Panc1 (cell line): ENCODE results near the gene FEM1B. TPM values are rescaled to one million over a fixed set of nuclear protein-coding genes. Genes with fewer than 3 reads are reported as not detected.

ENCODE experiments used
- ATAC-seq: fragments of 200-7000 bp; cut with Tn5 transposase; 2 replicates; pipeline ENCODE4 v1.9.1; 2020; ENCODE audit warnings: mild to moderate bottlenecking, moderate library complexity
- BruUV-seq: library from RNA; stranded (reverse); fragments of 400-500 nt; replicated peaks from 2 replicates; lab custom pipeline; 2021; lab: Mats Ljungman, UMichigan
- CTCF ChIA-PET: fragments of 300-600 bp; sonication (Branson Sonifier 250); formaldehyde crosslinking; loops from one replicate; lab custom pipeline; 2022; ENCODE audit warnings: antibody characterized with exemption; lab: Charles Lee
- POLR2A ChIA-PET: fragments of 300-600 bp; sonication (Branson Sonifier 250); formaldehyde crosslinking; loops from one replicate; lab custom pipeline; 2022; ENCODE audit warnings: antibody characterized with exemption; lab: Charles Lee
- DNase-seq: peaks from one replicate; pipeline ENCODE4 v3.0.0-alpha.2; 2010; ENCODE audit warnings: low read depth, low spot score
- H3K27ac ChIP-seq: 2 replicates; pipeline ENCODE4 v1.5.1; 2011; ENCODE audit warnings: mild to moderate bottlenecking, low read length, inconsistent platforms
- H3K27me3 ChIP-seq: fragments of 200-500 bp; sonication (Bioruptor generic); 2 replicates; pipeline ENCODE4 v1.6.0; 2014; ENCODE audit warnings: low read length, inconsistent platforms; ENCODE audit not compliant: control insufficient read depth, insufficient read depth
- H3K36me3 ChIP-seq: fragments of 200-500 bp; sonication (Bioruptor generic); 2 replicates; pipeline ENCODE4 v1.5.1; 2014; ENCODE audit warnings: inconsistent platforms, mild to moderate bottlenecking, low read length, moderate library complexity; ENCODE audit not compliant: control insufficient read depth, insufficient read depth
- H3K4me1 ChIP-seq: 2 replicates; pipeline ENCODE4 v1.5.1; 2011; ENCODE audit warnings: inconsistent platforms, mild to moderate bottlenecking, low read length, moderate library complexity; ENCODE audit not compliant: control insufficient read depth, insufficient read depth
- H3K4me3 ChIP-seq, 2 experiments: 2 replicates each; pipeline ENCODE4 v1.5.1; 2011 to 2012; ENCODE audit warnings: low read depth in 2 of 2, low read length in 2 of 2, mild to moderate bottlenecking in 2 of 2, inconsistent platforms in 1 of 2, moderate library complexity in 1 of 2
- H3K9me3 ChIP-seq: fragments of 200-500 bp; sonication (Bioruptor generic); 2 replicates; pipeline ENCODE4 v1.5.1; 2014; ENCODE audit warnings: low read depth, mild to moderate bottlenecking, inconsistent platforms, low read length, moderate library complexity; ENCODE audit not compliant: control insufficient read depth, insufficient read depth
- POLR2AphosphoS5 ChIP-seq: IDR thresholded peaks from 2 replicates; pipeline ENCODE4 v1.6.1; 2012; ENCODE audit warnings: mild to moderate bottlenecking, low read depth, low read length, moderate library complexity
- SIN3A ChIP-seq: IDR thresholded peaks from 2 replicates; pipeline ENCODE4 v1.6.1; 2012; ENCODE audit warnings: low read depth, mild to moderate bottlenecking, low read length, moderate library complexity, borderline replicate concordance; ENCODE audit not compliant: insufficient read depth
- TCF7L2 ChIP-seq: IDR thresholded peaks from 2 replicates; pipeline ENCODE4 v1.6.1; 2011; ENCODE audit warnings: mild to moderate bottlenecking, low read depth, low read length, inconsistent platforms
- in situ Hi-C: cut with HindIII; loops from 2 replicates; pipeline ENCODE4 v1.10.0; 2016; ENCODE audit warnings: low sequenced_read_pairs, low pct_unique_long_range_greater_than_20kb
- intact Hi-C: fragments of 100-400 bp; cut with micrococcal nuclease; formaldehyde crosslinking; loops from one replicate; pipeline ENCODE4 v1.10.0; 2022; ENCODE audit not compliant: unreplicated experiment
- total RNA-seq: library from RNA; stranded (reverse); gene quantifications from one replicate; pipeline ENCODE4 v1.2.1, GENCODE V29; 2021; ENCODE audit not compliant: unreplicated experiment
- TF ChIP-seq, protein P1 (sequence below), 2 experiments: IDR thresholded peaks; 2 replicates each; pipeline ENCODE4 v1.6.1; 2011 to 2012; ENCODE audit warnings: low read depth in 2 of 2, control low read depth in 1 of 2, low read length in 1 of 2, mild to moderate bottlenecking in 1 of 2, moderate library complexity in 1 of 2; ENCODE audit not compliant: insufficient read depth in 1 of 2
- TF ChIP-seq, protein P2 (sequence below): fragments of 450-650 bp; IDR thresholded peaks from 2 replicates; pipeline ENCODE4 v1.5.1; 2017; ENCODE audit warnings: mild to moderate bottlenecking

FEM1B gene
- total RNA-seq, 1 experiment from 2014 or later: 34.8 TPM

DNA sequence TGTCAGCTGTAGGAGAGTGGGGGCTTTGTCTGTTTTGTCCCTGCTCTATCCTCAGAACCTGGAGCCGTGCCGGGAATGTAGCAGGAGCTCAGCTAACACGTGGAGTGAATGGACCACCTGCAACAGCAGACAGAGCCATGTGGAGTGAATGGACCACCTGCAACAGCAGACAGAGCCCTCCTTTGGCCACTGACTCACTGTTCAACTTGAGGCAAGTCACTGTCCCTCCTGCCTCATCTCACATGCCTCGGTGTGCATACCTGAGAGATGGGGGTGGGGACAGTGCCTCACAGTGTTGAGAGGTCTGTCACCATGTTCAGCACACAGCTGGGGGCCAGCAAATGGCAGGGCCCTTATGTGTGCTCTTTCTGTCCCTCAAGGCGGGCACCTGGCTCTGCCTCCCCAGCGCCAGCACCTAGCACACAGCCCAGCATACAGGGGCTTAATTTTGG, 27.9 kb downstream of the FEM1B start:
- POLR2A ChIA-PET: interaction anchor here (0.5 kb wide), 1 partner anchor 10 kb away, joined by 3 read pairs; no protein-coding TSS in a partner anchor
- no peak overlapping the region for H3K27ac ChIP-seq
- H3K9me3 ChIP-seq: no peaks in the 10 kb centered on the region
- in situ Hi-C loops: no loop called here
- TF ChIP-seq POLR2AphosphoS5: no peak
- TF ChIP-seq, protein P1, sequence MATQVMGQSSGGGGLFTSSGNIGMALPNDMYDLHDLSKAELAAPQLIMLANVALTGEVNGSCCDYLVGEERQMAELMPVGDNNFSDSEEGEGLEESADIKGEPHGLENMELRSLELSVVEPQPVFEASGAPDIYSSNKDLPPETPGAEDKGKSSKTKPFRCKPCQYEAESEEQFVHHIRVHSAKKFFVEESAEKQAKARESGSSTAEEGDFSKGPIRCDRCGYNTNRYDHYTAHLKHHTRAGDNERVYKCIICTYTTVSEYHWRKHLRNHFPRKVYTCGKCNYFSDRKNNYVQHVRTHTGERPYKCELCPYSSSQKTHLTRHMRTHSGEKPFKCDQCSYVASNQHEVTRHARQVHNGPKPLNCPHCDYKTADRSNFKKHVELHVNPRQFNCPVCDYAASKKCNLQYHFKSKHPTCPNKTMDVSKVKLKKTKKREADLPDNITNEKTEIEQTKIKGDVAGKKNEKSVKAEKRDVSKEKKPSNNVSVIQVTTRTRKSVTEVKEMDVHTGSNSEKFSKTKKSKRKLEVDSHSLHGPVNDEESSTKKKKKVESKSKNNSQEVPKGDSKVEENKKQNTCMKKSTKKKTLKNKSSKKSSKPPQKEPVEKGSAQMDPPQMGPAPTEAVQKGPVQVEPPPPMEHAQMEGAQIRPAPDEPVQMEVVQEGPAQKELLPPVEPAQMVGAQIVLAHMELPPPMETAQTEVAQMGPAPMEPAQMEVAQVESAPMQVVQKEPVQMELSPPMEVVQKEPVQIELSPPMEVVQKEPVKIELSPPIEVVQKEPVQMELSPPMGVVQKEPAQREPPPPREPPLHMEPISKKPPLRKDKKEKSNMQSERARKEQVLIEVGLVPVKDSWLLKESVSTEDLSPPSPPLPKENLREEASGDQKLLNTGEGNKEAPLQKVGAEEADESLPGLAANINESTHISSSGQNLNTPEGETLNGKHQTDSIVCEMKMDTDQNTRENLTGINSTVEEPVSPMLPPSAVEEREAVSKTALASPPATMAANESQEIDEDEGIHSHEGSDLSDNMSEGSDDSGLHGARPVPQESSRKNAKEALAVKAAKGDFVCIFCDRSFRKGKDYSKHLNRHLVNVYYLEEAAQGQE (IDR thresholded peaks at IDR 0.05; ENCODE audit: insufficient read depth in 1 of 2, low read depth in 2 of 2, low read length in 1 of 2): no peak
- TF ChIP-seq, protein P2, sequence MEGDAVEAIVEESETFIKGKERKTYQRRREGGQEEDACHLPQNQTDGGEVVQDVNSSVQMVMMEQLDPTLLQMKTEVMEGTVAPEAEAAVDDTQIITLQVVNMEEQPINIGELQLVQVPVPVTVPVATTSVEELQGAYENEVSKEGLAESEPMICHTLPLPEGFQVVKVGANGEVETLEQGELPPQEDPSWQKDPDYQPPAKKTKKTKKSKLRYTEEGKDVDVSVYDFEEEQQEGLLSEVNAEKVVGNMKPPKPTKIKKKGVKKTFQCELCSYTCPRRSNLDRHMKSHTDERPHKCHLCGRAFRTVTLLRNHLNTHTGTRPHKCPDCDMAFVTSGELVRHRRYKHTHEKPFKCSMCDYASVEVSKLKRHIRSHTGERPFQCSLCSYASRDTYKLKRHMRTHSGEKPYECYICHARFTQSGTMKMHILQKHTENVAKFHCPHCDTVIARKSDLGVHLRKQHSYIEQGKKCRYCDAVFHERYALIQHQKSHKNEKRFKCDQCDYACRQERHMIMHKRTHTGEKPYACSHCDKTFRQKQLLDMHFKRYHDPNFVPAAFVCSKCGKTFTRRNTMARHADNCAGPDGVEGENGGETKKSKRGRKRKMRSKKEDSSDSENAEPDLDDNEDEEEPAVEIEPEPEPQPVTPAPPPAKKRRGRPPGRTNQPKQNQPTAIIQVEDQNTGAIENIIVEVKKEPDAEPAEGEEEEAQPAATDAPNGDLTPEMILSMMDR: no peak
- no peak for TF ChIP-seq SIN3A
- no peak for TF ChIP-seq TCF7L2
- no peak overlapping the region for H3K4me3 ChIP-seq
- no TSS peak for BruUV-seq
- intact Hi-C loops: loop anchor here (5.0 kb wide), 2 partner anchors 77 to 242 kb away; no protein-coding TSS in a partner anchor
- DNase-seq: no peak
- CTCF ChIA-PET: interaction anchor here (0.7 to 2.7 kb wide), 3 partner anchors 18 to 348 kb away, joined by 4 to 39 read pairs (median 15); no protein-coding TSS in a partner anchor
- H3K27me3 ChIP-seq: no peaks in the 10 kb centered on the region
- no peaks in the 10 kb centered on the region for H3K36me3 ChIP-seq
- H3K4me1 ChIP-seq: no peaks in the 10 kb centered on the region
- no peak for ATAC-seq

DNA sequence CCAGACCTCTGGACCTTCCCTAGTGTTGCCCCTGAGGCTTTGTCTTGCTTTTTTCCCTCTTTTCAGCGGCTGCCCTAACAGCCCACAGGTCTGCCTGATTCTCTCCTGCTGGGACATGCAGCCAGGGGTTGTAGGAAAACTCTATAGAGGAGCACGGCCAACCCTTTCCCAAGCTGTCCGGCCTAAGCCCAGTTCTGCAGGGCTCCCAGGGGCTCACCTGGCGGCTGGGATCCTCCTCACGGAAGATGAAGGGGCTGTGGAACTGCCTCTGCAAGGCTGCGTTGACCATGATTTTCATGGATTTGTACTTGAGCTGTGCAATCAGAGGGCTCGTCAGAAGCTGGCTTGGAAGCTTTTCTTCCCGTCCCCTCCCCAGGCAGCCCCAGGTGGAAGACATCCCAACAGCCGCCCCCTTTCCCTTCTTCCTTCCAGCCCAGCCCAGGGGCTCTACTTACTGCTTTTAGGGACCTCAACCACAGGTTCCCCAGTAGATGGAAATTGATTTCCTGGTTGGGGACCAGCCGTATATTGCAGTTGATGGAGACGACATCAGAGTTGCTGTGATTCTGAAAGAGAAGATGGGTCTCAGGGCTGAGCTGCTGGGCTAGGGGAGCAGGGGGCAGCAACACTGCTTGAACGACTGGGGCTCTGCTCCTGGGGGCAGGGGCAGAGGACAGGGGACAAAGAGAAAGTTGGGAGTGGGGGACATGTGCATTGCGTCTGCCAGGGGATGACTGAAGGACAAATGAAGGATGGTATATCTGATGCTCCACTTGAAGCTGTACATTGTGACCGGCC, 29.8 kb downstream of the FEM1B start:
- Histone ChIP-seq H3K9me3 (no peaks in the 10 kb centered on the region), H3K27me3 (no peaks in the 10 kb centered on the region), H3K4me3 (no peak overlapping the region), H3K27ac (no peak overlapping the region), H3K4me1 (no peaks in the 10 kb centered on the region), H3K36me3 (no peaks in the 10 kb centered on the region)
- ChIA-PET POLR2A (interaction anchor here (0.6 kb wide), 1 partner anchor 10 kb away, joined by 7 read pairs; no protein-coding TSS in a partner anchor), CTCF (interaction anchor here (0.7 to 2.7 kb wide), 15 partner anchors 8 to 618 kb away, joined by 3 to 39 read pairs (median 3); no protein-coding TSS in a partner anchor)
- intact Hi-C loops (loop anchor here (5.0 kb wide), 2 partner anchors 75 to 240 kb away; no protein-coding TSS in a partner anchor), in situ Hi-C loops (no loop called here)
- DNase-seq: no peak
- BruUV-seq: no TSS peak
- TF ChIP-seq TCF7L2: no peak
- TF ChIP-seq SIN3A: no peak
- TF ChIP-seq, protein P1 (IDR thresholded peaks at IDR 0.05; ENCODE audit: insufficient read depth in 1 of 2, low read depth in 2 of 2, low read length in 1 of 2): no peak
- TF ChIP-seq, protein P2: no peak
- TF ChIP-seq POLR2AphosphoS5: no peak
- no peak for ATAC-seq
